Measurements from ENCODE around the gene TMUB1. TPM values are rescaled to one million over a fixed set of nuclear protein-coding genes. Genes with fewer than 3 reads are reported as not detected.

Gene TMUB1
- total RNA-seq, 1 donor, result 18.1 TPM

DNA sequence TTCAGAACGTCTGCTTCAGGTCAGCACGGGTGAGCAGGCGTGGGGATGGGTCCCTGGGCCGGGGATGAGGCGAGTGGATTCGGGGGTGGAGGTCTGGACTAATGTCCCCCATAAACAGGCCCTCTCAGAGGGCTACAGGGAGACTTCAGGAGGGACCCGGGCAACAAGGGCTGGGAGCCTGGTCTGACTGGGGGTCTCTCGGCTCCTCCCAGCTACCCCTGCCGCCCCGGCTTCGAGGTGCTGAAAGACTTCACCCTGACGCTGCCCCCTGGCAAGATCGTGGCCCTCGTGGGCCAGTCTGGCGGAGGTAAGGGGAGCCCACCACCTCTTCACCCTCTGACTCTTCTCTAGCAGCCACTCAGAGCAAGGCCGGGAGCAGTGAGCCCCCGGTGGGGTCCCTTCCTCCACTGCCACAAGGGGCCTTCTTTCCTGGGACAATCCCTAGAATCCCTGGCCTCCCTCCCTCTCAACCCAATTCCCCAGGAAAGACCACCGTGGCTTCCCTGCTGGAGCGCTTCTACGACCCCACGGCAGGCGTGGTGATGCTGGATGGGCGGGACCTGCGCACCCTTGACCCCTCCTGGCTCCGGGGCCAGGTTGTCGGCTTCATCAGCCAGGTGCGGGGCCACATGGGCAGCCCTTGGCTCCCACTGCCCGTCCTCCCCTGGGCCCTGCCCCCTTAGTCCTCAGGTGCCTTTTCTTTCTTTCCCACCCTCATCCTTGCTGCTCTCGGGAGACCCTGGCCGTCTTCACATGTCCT, 42.5 kb downstream of the TMUB1 start:
- no peaks in the 10 kb centered on the region for H3K27me3 ChIP-seq (ENCODE audit: insufficient read depth, low read length)
- H3K36me3 ChIP-seq (ENCODE audit: insufficient read depth, low read length), result peaks cover 10% of the 10 kb centered on the region
- H3K9me3 ChIP-seq (ENCODE audit: low read depth, low read length), result no peaks in the 10 kb centered on the region
- TF ChIP-seq, protein P1, sequence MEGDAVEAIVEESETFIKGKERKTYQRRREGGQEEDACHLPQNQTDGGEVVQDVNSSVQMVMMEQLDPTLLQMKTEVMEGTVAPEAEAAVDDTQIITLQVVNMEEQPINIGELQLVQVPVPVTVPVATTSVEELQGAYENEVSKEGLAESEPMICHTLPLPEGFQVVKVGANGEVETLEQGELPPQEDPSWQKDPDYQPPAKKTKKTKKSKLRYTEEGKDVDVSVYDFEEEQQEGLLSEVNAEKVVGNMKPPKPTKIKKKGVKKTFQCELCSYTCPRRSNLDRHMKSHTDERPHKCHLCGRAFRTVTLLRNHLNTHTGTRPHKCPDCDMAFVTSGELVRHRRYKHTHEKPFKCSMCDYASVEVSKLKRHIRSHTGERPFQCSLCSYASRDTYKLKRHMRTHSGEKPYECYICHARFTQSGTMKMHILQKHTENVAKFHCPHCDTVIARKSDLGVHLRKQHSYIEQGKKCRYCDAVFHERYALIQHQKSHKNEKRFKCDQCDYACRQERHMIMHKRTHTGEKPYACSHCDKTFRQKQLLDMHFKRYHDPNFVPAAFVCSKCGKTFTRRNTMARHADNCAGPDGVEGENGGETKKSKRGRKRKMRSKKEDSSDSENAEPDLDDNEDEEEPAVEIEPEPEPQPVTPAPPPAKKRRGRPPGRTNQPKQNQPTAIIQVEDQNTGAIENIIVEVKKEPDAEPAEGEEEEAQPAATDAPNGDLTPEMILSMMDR (IDR thresholded peaks at IDR 0.05; ENCODE audit: extremely low read depth, low read depth, low read length), result no peak
- no peaks in the 10 kb centered on the region for H3K79me2 ChIP-seq (ENCODE audit: insufficient read depth, low read length)
- H3K4me3 ChIP-seq (ENCODE audit: insufficient read depth, low read length), result no peak overlapping the region
- H4K20me1 ChIP-seq (ENCODE audit: insufficient read depth, low read length), result no peaks in the 10 kb centered on the region
- H2AFZ ChIP-seq (ENCODE audit: low read length), result no peak overlapping the region
- H3K27ac ChIP-seq (ENCODE audit: low read depth, low read length), result no peak overlapping the region
- H3K4me2 ChIP-seq (ENCODE audit: insufficient read depth, low read length), result no peak overlapping the region
- no peak for DNase-seq (ENCODE audit: insufficient read length, low spot score, missing footprints)
- peaks cover 18% of the 10 kb centered on the region for H3K4me1 ChIP-seq (ENCODE audit: insufficient read depth, low read length)

DNA sequence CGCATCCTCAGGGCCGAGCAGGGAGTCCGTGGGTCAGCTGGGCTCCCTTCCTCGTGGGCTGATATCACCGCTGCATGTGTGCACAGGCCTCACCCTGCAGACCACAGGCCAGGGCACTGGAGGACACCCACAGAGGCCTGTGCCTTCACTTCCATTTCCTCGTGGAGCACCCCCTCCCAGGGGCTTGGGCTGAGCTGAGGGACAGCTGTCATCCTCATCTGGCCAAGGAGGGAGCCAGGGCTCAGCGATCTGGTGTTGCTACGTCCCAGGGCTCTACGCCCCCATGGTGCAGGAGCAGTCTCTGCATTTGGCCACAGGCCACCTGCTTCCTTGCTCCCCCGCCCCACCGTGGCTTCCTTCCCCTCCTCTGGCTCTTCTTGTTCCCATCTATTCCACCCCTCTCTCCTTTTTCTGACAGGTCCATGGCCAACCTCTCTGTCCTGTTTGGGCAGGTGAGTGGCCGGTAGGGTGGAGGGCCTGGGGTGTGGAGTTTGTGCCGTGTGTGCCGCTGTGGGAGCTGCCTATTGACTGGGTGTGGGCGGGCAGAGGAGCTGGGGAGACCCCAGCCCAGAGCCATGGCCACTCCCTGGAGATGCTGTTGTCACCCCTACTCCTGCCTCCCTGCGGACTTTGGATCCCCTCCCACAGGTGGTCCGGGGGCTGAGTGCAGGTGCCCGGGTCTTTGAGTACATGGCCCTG, 43.3 kb downstream of the TMUB1 start:
- peak overlapping the region; percentile 87 for H3K27ac ChIP-seq (ENCODE audit: low read depth, low read length)
- no peaks in the 10 kb centered on the region for H3K9me3 ChIP-seq (ENCODE audit: low read depth, low read length)
- H3K79me2 ChIP-seq (ENCODE audit: insufficient read depth, low read length), result no peaks in the 10 kb centered on the region
- H3K4me2 ChIP-seq (ENCODE audit: insufficient read depth, low read length), result no peak overlapping the region
- no peaks in the 10 kb centered on the region for H4K20me1 ChIP-seq (ENCODE audit: insufficient read depth, low read length)
- TF ChIP-seq, protein P1 (IDR thresholded peaks at IDR 0.05; ENCODE audit: extremely low read depth, low read depth, low read length), result no peak
- H3K4me3 ChIP-seq (ENCODE audit: insufficient read depth, low read length), result no peak overlapping the region
- peak; percentile 86 for DNase-seq (ENCODE audit: insufficient read length, low spot score, missing footprints)
- H3K4me1 ChIP-seq (ENCODE audit: insufficient read depth, low read length), result peaks cover 18% of the 10 kb centered on the region
- no peaks in the 10 kb centered on the region for H3K27me3 ChIP-seq (ENCODE audit: insufficient read depth, low read length)
- peaks cover 17% of the 10 kb centered on the region for H3K36me3 ChIP-seq (ENCODE audit: insufficient read depth, low read length)
- H2AFZ ChIP-seq (ENCODE audit: low read length), result no peak overlapping the region

DNA sequence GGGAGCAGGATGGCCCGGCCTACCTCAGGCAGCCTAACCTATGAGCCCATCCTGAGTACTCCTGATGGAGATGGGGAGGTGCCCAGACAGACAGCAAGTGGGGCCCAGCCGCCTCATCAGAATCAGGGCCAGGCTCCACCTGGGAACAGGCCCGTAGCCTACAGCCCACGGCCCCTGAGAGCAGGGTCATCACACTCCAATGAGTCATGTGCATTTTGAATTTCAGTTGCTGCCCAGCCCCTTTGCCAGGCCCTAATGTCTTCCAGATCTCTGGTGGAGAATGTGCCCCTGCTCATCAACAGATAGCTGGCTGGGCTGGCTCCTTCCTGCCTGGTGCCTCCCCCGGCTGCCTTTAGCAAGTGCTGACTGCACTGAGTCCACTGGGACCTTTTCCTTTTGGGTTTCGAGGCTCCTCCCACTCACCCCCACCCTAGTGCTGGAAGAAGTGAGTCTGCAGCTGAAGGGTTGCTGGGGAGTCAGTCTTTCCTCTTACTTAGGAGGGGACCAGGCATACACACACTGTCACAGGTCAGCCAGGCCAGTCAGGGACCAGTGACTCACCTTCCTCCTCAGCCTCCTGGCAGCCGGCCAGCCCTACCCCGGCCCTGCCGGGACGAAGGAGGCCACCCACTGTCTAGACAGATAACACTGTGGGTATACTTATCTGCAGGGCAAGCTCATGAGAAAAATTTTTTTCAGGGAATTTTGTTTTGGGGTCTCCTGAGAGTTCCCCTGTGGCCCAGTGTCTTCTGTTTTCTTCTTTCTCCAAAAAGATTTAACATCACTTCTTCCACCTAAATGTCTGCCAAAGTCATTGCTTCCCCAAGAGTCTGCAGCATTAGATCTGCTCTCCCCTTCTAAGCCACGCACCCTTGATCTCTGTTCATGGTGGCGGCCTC, 44.1 kb downstream of the TMUB1 start:
- Histone ChIP-seq H3K4me2 (ENCODE audit: insufficient read depth, low read length) (peak overlapping the region; percentile 50), H3K79me2 (ENCODE audit: insufficient read depth, low read length) (no peaks in the 10 kb centered on the region), H4K20me1 (ENCODE audit: insufficient read depth, low read length) (no peaks in the 10 kb centered on the region), H3K36me3 (ENCODE audit: insufficient read depth, low read length) (peaks cover 25% of the 10 kb centered on the region), H3K27ac (ENCODE audit: low read depth, low read length) (peak overlapping the region; percentile 87), H2AFZ (ENCODE audit: low read length) (peak overlapping the region; percentile 18), H3K9me3 (ENCODE audit: low read depth, low read length) (no peaks in the 10 kb centered on the region), H3K4me3 (ENCODE audit: insufficient read depth, low read length) (peak overlapping the region; percentile 2), H3K4me1 (ENCODE audit: insufficient read depth, low read length) (peaks cover 18% of the 10 kb centered on the region), H3K27me3 (ENCODE audit: insufficient read depth, low read length) (no peaks in the 10 kb centered on the region)
- TF ChIP-seq, protein P1 (IDR thresholded peaks at IDR 0.05; ENCODE audit: extremely low read depth, low read depth, low read length), result no peak
- peak; percentile 99 for DNase-seq (ENCODE audit: insufficient read length, low spot score, missing footprints)
